Activated CD4-positive, alpha-beta T cell treated with anti-CD3 and anti-CD28 coated beads, Interleukin-2, amount 50 U/mL, for 4 hours (primary cell): ENCODE measurements around the gene GAL3ST2.
"Not testable (repeated sequence)": the region's sequence is repeated elsewhere in the genome, so short reads cannot be mapped to it uniquely, and the experiment has no call there.

Source experiments
- DNase-seq, 2 experiments: peaks; one replicate each; pipeline ENCODE4 v3.0.0-alpha.2; 2020

The GAL3ST2 gene

DNA sequence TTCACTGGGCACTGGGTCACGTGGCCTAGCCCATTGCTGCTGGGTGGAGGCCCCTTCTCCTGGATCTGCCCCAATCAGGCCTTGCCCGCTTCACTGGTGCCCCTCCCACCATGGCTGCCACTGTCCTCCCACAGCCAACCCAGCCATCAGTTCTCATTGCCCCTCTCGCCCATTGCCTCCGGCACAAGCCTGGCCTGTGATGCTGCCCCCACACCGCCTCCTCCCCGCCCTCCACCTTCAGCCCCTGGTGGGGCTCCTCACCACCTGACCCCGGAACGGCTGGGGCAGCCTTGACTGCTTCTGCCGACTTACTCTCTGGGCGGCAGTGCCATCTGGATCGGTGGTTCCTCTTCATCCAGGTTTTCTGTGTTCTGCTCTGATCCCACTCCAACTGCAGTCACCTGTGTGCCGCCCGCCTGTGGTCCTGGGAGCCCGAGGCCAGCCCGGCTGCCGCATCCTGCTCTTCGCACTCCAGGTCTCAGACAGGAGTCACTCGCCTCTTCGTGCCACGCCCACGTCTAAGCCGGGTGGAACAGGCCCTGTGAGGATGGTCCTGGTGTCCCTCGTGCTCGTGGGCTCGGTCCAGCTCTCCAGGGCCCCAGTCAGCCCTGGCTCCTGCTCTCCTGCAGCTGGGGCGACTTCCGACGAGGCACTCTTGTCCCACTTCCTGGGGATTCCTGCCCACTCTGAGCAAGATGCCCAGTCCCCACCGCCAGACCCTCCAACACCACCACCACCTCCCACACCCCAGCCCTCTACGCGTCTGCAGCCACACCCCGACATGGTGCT is 28.0 kb upstream of the GAL3ST2 start:
- DNase-seq: no peak

DNA sequence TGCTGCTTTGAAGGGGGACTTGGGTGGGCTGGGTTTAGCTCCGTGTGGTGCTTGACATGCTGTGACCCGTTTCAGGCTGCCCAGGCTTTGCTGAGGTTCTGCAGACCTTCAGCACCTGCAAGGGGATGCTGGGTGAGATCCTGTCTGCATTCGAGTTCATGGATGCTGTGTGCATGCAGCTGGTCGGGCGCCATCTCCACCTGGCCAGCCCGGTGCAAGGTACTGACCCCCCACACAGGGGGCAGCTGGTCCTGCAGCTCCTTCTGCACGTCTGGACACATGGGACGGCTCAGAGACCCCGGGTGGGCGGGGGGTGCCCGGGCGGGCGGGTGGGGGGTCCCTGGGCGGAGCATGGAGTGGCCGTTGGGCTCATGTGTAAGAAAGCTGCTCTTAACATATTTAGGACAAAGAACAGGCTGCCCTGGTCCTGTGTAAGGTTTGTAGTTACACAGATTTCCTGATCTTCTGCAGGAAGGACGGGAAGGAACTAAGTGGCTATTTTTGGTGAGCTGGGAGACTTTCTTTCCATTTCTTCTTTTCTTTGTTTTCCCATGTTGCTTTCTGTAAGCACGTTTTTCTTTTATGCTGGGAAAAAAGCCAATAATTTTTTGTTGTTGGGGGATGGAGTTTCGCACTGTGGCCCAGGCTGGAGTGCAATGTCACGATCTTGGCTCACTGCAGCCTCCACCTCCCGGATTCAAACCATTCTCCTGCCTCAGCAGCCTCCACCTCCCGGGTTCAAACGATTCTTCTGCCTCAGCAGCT is 26.4 kb upstream of the GAL3ST2 start:
- no peak for DNase-seq

DNA sequence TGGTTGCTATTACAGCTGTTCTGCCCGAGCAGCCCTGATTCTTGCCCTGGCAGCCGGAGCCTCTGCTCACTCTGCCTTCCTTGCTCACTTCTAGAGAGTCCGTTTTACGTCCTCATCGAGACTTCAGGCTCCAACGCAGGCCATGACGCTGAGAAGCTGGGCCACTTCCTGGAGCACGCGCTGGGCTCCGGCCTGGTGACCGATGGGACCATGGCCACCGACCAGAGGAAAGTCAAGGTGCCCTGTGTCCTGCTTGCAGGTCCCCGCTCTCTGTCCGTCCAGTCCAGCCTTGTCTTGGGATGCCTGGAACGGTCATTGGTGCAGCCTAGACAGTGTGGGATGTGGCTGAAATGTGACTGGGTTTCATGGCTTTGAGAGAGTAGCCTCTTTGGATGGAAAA is 25.5 kb upstream of the GAL3ST2 start:
- no peak for DNase-seq

DNA sequence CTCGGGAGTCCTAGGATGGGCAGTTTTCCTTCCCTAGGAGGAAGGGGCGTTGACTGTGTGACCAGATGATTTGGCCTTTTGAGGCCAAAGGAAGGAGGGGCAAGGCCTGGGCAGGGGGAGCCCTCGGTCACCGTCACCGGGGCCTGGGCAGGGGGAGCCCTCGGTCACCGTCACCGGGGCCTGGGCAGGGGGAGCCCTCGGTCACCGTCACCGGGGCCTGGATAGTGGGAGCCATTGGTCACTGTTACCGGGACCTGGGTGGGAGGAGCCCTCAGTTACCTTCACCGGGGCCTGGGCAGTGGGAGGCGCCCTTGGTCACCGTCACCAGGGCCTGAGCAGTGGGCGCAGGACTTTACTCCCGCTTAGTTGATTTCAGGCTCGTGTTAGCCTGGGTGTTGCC is 24.8 kb upstream of the GAL3ST2 start:
- DNase-seq: no peak

GRCh38 chr2:241752253-241752652 is 24.4 kb upstream of the GAL3ST2 start:
- DNase-seq: no peak

DNA sequence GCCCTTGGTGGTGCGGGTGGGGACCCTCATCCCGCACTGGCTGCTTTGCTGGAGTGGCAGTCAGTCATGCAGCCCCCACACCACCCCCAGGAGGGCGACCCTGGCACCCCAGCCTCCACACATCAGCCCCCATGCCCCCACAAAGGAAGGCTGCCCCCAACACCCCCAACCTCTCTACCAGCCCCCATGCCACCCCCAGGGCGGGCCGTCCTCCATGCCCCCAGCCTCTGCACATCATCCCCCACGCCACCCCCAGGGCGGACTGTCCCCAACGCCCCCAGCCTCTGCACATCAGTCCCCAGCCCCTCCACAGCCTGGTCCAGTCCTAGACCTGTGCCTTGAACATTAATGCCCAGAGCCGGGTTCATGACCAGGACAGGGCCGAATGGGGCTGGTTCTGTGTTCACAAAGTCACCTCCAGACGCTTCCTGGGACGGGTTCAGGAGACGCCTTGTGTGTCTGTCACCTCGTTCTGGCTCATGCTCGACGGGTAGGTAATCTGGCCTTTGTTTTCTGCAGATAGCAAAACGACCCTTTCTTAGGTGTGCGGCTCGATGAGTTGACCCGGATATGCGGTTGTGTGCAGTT is 23.8 kb upstream of the GAL3ST2 start:
- no peak for DNase-seq

GRCh38 chr2:241753493-241753892 is 23.1 kb upstream of the GAL3ST2 start:
- no peak for DNase-seq

- DNase-seq: no peak
Observed at GRCh38 chr2:241754042-241754441, 22.6 kb upstream of the GAL3ST2 start.

DNA sequence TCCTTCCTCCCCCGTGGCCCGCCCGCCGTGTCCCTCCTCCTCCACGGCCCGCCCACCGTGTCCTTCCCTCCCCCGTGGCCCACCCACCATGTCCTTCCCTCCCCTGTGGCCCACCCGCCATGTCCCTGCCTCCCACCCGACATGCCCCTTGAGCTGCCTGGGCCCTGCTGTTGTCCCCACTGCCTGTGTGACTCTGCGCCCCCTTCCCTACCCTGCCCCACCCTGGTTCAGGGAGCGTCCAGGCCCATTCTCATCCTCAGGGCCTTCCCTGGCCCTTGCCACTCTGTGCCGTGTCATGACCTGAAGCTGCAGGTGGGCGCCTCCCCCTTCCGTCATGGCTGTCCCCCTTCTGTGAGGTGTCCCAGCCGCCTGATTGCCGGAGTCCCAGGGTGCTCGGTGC is 21.5 kb upstream of the GAL3ST2 start:
- DNase-seq: no peak

DNA sequence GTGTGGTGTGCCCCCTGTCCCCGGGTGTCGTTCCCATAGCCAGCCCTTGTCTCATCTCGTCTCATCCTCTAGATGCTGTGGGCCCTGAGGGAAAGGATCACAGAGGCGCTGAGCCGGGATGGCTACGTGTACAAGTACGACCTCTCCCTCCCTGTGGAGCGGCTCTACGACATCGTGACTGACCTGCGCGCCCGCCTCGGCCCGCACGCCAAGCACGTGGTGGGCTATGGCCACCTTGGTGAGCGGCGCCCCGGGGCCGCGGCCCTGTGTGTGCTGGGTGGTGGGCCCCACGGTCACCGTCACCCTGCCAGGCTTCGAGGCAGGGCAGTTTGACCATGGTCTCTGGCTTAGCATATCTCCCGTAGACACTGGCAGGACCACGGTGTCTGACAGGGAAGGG is 20.8 kb upstream of the GAL3ST2 start:
- no peak for DNase-seq

- DNase-seq: no peak
Observed at GRCh38 chr2:241759067-241759807, 17.4 kb upstream of the GAL3ST2 start.

DNA sequence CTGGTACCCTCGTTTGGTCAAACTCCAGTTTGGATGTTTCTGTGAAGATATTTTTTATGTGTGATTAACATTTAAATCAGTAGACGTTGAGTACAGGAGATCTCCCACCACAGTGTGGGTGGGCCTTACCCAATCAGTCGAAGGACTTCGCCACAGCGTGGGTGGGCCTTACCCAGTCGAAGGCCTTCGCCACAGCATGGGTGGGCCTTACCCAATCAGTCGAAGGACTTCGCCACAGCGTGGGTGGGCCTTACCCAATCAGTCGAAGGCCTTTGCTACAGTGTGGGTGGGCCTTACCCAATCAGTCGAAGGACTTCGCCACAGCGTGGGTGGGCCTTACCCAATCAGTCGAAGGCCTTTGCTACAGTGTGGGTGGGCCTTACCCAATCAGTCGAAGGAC is 16.7 kb upstream of the GAL3ST2 start:
- DNase-seq: not testable (repeated sequence)

- DNase-seq: no peak
Observed at GRCh38 chr2:241760301-241760771, 16.3 kb upstream of the GAL3ST2 start.

DNA sequence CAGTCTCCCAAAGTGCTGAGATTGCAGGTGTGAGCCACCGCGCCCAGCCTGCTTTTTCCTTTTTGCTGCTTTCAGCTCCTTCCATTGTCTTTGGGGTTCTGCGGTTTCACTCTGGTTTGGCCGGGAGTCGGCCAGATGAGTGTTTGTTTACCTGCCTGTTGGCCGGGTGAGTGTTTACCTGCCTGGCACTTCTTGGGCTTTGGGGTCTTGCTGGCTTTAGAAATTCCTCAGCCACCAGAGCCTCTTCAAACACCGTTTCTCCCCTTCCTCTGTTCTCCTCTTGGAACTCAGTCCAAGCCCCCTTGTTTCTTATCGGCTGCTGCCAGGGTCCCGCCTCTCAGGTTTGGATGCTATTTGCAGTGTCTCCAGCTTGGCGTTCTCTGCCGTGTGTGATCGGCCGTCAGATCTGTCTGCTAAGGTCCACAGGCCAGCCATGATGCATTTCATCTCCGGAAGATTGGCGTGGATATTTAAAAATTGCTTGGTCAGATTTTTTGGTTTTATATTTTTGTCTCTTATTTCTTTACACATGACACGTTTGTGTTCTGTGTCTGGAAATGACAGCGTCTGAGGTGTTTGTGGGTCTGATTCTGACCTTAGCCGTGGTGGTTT is 14.2 kb upstream of the GAL3ST2 start:
- DNase-seq: no peak

- DNase-seq: peak; percentile 23 to 34
Observed at GRCh38 chr2:241762933-241763369, 13.7 kb upstream of the GAL3ST2 start.

DNA sequence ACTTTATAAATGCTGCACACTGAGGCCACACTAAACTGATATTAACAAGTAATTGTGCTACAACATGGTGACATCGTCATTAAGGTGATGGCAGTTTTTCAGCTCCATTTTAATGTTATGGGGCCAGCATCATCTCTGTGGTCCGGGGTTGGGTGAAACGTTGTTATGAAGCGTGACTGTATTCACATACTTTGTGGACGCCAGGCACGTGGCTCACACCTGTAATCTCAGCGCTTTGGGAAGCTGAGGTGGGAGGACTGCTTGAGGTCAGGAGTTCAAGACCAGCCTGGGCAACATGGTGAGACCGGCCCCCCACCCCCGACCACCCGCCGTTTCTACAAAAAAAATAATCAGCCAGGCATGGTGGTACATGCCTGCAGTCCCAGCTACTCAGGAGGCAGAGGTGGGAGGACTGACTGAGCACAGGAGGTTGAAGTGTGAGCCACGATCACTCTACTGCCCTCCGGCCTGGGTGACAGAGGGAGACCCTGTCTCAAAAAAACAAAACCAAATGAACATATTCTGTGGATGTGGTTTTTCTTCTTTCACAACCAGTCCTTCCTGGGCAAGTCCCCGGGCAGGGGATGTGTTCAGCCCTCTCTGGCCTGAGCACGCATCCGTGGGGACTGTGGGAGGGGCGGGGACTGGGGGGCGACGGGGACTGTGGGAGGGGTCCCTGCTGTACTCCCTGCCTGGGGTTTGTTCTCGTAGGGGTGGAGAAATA is 12.9 kb upstream of the GAL3ST2 start:
- no peak for DNase-seq

DNA sequence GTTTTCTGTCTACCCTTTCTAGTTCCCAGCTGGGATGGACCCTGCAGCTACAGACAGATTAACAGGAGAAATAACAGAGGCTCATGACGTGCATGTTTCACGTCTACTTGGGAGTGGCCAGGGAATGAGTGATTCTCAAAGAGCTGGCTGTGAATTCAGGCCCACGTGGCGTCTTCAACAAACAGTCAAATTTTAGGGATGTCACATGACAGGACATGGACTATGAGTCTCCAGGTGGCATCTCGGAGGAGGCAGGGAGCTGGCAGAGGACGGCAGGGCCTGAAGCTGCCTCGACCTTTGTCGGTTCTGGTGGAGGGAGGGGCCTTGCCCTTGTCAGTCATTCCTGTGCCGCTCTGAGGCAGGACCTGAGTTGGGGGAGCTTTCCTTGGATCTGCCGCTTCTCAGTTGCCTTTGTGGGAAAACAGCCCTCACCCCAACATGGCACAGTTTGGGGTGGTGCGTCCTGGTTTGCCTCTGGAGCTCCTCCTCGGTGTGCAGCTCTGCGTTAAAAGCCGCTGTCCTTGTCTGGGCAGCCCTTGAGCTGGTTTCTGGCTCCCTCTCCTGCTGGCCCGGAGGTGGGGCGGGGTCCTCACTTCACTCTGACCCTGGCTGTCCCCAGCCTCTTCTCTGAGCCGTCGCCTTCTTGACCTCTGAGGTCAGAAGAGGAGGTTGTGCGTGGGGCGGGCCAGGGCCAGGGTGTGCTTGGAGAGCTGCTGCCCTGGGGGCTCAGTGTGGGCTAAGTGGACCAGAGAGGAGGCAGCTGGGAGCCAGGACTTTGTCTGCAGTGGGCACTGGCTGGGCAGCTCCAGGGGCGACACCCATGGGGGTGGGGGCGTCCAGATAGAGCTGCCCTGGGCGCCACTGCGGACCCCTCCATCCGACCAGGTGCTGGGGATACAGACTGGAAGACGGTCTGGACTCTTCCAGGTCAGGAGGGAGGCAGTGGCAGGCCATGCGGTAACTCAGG is 12.1 kb upstream of the GAL3ST2 start:
- DNase-seq: no peak

DNA sequence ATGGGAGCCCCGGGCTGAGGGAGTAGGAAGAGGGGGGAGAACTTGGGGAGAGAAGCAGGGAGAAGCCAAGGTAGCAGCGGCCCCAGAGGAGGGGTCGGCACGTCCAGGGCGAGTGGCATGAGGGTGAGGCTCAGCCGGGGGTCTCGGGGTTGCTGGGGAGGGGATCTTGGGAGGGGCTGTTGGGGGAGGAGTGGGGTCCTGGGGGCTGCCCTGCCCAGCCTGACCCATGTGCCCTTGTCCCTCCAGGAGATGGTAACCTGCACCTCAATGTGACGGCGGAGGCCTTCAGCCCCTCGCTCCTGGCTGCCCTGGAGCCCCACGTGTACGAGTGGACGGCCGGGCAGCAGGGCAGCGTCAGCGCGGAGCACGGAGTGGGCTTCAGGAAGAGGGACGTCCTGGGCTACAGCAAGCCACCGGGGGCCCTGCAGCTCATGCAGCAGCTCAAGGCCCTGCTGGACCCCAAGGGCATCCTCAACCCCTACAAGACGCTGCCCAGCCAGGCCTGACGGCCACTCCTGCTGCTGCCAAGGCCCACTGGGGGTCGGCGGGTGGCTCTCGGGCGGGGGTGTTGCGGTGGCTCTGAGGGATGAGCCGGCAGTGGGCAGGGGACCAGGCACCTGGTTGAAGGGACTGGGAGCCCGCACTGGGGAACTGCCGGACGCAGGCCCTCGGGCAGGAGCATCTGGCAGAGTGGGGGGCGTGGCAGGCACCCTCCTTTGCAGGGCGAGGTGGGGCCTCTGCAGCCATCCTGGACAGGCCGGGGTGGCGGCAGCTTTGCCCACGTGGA is 9.0 kb upstream of the GAL3ST2 start:
- no peak for DNase-seq

GRCh38 chr2:241768251-241768711 is 8.3 kb upstream of the GAL3ST2 start:
- DNase-seq: no peak

- no peak for DNase-seq
Observed at GRCh38 chr2:241768850-241769249, 7.8 kb upstream of the GAL3ST2 start.
